Cardiac septum (tissue), 1 donor: ENCODE measurements around the gene SRXN1. TPM values are rescaled to one million over a fixed set of nuclear protein-coding genes. Genes with fewer than 3 reads are reported as not detected.

Experiments used
- DNase-seq: peaks from one replicate; pipeline ENCODE4 v3.0.0-alpha.2; 2020; ENCODE audit warnings: low spot score
- intact Hi-C: fragments of 100-400 bp; cut with DNase I; formaldehyde crosslinking; loops from one replicate; pipeline ENCODE4 v1.14.0; 2022
- total RNA-seq: library from RNA; stranded (reverse); fragmentation: NEBNext Ultra II Directional; extraction: Animal tissue kit (Norgen Biotek cat#: 25700); gene quantifications from one replicate; pipeline ENCODE4 v1.2.1, GENCODE V29; 2021
- donor health status: DM: no; HTN: no; CAD: no.

SRXN1 gene
- total RNA-seq, 1 donor from 2014 or later = 38.4 TPM

DNA sequence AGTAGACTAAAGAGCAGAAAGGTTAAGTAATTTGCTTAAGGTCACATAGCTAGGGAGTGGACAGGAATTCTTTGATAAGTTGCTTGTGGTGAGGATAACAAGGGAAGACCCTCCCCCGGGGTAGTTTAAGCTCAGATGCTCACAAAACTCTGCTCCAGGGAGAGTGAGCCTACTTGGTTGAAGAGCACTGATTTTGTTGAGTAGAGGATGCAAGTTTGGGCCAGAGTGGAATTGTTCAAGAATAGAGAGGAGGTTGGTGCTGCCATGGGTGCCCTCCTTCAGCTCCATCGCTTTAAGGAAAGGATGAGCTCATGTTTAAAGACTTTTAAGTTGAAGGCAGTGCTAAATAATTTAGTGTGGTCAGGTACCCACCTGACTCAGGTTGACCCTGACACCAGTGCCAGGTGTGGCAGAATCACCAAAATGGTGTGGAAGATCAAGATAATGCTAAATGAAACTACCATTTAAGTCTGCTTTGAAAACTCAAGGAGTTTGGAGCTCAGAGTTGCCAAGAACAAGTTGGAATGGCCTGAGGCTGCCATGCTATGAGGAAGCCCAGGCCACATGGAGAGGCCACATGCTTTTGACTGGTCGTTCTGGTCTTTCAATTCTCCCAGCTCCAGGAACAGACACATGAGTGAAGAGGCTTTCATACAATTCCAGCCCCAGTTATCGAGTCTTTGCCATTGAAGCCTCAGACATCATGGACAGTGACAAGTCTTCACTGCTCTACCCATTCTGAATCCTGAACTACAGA is 34.9 kb downstream of the SRXN1 start:
- DNase-seq = no peak
- intact Hi-C loops = no loop called here

DNA sequence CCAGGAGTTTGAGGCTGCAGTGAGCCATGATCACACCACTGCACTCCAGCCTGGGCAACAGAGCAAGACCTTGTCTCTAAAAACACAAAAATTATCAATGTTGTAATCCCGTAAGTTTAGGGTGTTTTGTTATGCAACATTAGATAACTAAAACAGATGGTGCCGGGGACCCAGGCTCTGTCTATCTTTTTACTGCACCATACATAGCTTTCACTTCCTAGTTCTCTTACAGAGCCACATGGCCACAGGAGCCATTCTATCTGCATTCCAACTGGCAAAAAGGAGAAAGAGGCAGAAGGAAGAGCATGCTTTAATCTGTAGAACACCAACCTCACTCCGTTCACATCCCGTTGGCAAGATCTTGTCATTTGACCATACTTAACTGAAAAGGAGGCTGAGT is 37.5 kb downstream of the SRXN1 start:
- intact Hi-C loops = no loop called here

DNA sequence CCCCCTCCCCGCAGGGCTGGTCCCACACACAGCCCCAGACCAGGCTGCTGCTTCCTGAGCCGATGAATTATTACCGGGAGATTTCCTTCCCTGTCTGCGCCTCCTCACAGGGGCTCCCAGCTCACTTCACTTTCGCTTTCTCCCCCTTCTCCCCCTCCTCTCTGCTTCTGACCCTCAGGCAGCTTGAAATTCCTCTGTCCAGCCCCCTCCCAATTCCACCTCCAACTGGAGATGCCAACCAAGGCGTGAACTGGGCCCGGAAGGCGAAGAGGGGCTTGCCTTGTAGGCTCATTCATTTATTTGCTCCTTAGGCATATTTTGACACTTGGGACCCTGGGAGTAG is 41.2 kb downstream of the SRXN1 start:
- intact Hi-C loops = no loop called here
- no peak for DNase-seq

More for the DNA sequence above, 37.5 kb downstream of the SRXN1 start:
- no peak for DNase-seq

DNA sequence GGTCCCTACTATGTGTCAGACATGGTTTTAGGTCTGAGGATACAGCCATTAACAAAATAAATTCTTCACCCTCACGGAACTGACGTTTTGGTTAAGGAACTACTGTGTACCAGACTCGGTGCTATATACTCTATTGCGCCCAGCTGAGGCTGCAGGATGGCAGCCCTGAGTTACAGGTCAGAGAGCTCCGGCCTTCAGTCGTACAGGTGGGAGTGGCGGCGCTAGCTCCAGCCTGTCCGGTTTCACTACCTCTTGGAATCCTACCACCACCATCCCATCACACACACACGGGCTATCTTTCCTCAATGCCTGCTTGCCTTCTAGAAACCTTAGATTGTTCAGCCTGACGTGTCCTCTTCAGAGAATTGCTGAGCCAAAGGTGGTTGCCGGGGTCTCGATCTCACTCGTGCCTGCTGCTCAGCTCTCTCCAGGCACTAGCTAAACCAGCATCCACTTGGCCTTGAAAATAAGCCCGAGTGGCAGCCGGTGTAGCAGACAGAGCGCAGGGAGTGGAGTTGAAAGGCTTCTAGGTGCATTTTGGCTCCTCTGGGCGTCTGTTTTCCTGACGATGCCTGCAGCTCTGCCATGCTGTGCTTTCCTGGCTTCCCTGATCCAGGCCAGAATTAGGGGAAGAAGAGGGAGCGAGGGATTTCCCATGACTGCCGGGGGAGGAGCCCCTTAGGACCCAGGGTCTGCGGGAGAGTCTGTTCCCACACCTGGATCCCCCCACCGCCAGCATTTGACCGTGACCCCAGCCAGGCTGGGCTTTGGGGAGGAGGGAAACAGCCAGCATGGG is 41.8 kb downstream of the SRXN1 start:
- intact Hi-C loops = no loop called here

DNA sequence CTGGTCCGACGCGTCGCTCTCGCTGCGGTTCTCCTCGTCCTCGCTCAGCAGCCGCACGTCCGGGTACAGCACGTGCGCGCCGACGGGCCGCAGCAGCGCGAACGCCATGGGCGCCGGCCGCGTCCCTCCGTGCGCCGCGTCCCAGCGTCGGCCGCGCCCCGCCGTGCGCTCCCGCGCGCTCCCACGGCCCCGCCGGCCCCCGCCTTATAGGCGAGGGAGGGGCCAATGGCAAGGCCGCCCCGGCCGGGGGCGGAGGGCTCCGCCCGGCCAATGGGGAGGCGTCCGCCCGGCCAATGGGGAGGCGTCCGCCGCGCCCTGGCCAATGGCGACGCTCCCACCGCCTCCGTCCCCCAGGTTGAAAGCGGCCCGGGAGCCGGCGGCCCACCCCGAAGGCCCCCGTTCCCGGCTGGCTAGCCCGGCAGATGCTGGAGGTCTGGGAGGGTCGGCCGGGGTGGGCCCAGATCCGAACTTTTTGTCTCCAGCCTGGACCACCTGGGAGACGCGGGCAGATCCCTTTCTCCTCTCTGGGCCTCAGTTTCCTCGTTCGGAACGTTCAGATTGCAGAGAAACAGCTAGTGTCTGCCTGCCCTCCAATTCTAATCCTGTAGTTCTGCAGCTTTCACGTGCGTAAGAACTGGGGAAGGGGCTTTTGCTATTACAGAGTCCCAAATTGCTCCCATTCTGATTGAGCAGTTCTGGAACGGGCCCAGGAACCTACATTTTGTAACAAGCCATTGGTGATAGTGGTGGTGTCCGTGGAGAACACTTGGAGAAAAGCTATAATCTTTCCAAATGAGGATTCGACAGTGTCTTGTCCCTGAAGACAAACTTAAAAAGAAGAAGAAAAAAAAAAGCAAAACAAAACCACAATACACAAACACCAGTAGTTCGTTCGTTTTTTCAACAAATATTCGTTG is 42.6 kb downstream of the SRXN1 start, which contains the start of gene TCF15:
Gene TCF15 (minus strand): TSS at position 180 of the 917 bp plus-strand sequence. CDS start 72 bp downstream, at position 108.
- no peak for DNase-seq
- intact Hi-C loops = no loop called here

More for the DNA sequence above, 41.8 kb downstream of the SRXN1 start:
- no peak for DNase-seq

DNA sequence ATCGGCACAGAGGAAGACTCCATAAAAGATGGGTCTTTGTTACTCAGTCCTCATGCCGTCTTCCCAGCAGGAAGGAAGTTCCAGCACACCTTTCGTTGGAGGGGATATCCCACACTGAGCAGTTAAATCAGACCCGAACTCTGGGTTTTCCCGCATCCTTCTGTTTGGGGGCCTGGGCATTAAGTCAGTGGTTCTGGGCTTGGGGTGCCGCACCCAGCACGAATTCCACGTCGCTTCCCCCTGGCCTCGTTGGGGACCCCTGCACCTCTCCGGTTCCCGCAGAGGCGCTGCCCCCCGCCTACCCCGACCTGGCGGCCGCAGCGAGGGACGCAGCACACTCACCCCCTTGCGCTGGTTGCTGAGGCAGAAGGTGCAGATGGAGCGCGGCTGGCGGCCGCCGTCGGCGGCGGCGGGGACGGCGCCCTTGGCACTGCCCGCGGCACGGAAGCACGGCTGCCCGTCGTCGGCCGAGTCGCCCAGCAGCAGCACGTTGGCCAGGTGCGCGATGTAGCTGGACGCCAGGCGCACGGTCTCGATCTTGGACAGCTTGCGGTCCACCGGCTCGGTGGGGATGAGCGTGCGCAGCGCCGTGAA is 43.5 kb downstream of the SRXN1 start:
- DNase-seq = no peak
- intact Hi-C loops = loop anchor here (5.0 kb wide), 1 partner anchor 37 kb away; no protein-coding TSS in a partner anchor

DNA sequence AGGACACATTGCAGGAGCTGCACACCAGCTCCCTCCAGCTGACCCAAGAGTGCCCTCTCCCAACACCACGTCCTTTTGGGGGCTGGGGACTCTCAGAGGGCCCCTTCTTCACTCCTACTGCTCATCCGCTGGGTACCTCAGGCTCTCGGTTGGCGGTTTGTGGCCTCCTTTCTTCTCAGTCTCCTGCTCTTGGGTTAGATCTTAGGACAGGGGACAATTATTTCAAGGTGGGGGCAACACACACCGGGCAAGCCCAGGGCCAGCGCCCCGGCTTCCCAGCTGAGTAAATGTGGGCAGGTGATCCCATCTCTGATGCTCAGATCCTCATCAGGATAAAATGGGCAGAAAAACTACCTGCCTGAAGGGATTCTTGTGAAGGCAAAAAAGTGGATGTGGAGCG is 44.0 kb downstream of the SRXN1 start:
- no peak for DNase-seq
- intact Hi-C loops = loop anchor here (5.0 kb wide), 1 partner anchor 37 kb away; no protein-coding TSS in a partner anchor

DNA sequence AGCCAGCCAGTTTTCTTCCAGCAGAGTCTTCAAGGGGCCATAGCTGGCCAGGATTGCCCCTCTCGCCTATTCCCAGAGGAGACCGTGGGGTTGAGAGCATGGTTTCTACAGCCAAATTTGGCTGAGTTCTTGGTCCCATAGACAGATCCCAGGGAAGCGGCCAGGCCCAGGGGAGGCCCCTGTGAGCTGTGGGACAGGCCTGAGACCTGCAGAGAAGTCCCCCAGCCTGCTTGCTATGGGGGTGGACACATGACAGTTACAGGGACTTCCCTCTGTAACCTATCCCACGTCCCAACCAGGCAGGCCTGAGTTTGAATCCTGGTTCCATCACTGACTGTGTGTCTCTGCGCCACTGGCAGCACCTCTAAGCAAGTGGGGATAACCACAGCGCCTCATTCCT is 45.5 kb downstream of the SRXN1 start:
- intact Hi-C loops = loop anchor here (5.0 kb wide), 1 partner anchor 35 kb away; no protein-coding TSS in a partner anchor
- no peak for DNase-seq

DNA sequence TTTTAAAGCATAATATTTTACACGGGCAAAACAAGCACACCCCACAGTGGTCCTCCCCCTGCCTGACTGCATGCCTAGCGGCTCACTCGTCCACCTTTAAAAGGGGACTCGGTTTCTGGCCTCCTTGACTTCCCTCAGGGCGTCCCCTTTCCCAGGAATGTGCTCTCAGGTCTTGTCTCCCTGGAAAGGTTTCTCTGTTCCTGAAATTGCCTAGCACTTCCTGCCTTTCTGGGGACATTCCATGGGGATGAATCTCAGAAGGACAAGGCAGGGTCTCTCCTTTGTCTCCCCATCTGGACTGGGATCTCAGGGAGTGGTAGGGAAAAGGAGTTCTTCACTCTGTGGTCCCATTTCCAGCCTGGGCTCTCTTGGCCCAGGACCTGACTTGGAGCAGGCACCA is 47.8 kb downstream of the SRXN1 start:
- peak; percentile 71 for DNase-seq
- intact Hi-C loops = loop anchor here (5.0 kb wide), 1 partner anchor 33 kb away; no protein-coding TSS in a partner anchor

DNA sequence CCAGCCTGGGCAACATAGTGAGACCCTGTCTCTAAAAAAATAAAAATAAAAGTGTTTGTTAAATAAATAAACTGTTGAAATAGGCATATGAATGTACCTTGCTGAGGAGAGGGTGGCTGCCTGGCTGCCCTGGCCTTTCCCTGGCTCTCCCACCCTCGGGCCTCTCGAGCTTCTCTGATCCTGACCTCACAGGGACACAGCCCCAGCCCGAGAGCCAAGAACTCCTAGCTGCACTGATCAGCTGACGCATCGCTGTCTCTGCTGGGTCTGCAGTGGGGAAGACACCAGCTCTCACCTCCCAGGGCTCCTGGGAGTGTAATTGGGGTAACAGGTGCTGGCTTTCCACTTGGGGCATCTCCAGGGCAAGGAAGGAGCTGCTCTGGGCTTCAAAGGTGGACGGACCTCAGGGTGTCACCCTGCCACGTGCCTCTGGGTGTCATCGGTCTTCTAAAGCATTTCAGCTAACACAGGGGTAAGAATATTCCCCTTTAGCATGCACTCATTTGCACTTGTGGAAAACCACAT is 49.8 kb downstream of the SRXN1 start:
- intact Hi-C loops = no loop called here
- no peak for DNase-seq

DNA sequence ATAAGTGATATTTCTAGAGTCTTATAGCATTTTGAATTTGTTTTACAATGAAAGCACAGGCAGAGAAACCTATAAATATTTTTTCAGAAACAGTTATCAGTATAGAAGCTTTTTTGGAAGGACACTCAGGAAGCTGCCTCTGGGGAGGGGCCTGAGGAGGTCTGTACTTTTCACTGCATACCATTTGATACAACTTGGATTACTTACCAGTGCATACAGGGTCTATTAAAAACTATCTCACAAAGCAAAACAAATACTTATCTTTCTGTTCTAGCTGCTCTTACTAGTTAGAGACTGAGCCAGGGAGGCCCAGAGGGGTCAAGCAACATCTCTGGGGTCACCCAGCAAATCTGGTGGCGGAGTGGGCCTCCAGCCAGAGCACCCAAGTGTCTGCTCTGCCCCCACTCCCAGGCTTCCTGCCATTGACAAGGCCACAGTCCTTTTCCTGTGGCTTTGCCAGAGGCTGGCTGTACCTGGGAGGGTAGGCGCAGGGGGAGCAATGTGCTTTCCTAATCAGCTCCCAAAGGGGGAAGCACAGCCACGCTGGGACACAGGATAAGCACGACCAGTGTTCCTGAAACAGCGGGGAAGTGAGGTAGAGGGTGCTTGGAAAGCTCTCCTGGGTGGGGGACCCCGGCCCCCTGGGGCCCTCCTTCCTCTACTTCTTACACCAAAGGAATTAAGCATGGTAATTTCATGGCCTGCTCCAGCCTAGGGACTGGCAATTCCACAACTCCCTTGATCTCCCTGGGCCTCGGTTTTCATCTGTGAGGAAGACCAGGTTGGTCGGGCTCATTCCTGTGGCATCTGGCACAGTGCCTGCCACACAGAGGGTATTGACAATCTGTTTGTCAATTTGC is 50.7 kb downstream of the SRXN1 start:
- DNase-seq = no peak
- intact Hi-C loops = no loop called here

DNA sequence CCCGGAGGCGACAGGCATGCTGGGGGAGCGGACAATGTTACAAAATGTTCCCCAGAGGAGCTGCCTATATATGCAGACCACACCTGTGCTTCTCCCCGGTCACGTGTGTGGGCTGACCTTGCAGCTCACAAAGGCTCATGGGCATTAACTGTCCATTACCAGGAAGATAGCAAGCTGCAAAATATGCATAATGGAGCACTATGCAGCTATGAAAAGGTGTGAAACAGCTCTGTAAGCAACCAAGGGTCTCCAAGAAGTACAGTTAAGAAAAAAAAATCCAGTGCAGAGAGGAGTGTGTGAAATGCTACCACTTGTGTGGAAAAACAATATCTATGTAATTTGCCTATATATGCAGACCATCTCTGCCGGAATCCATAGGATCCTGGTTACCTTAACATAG is 52.3 kb downstream of the SRXN1 start:
- no peak for DNase-seq
- intact Hi-C loops = no loop called here

DNA sequence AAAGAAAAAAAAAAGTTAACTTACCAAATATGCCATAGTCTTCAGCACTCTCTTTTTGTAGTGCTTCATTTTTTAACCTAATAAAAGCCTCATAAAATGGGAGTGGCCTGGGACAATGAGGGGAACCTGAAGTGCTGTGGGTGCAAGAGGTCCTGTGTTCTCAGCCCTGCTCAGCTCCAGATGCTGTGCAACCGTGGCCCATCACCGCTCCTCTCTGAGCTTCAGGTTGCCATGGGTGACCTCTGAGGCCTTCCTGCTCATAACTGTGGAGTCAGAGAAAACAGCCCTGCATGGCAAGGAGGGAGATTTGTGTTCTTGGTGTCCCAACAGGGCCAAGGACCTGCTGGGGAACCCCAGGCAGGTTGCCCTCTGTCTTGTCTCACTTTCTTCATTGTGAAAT is 52.9 kb downstream of the SRXN1 start:
- intact Hi-C loops = no loop called here
- DNase-seq = no peak

DNA sequence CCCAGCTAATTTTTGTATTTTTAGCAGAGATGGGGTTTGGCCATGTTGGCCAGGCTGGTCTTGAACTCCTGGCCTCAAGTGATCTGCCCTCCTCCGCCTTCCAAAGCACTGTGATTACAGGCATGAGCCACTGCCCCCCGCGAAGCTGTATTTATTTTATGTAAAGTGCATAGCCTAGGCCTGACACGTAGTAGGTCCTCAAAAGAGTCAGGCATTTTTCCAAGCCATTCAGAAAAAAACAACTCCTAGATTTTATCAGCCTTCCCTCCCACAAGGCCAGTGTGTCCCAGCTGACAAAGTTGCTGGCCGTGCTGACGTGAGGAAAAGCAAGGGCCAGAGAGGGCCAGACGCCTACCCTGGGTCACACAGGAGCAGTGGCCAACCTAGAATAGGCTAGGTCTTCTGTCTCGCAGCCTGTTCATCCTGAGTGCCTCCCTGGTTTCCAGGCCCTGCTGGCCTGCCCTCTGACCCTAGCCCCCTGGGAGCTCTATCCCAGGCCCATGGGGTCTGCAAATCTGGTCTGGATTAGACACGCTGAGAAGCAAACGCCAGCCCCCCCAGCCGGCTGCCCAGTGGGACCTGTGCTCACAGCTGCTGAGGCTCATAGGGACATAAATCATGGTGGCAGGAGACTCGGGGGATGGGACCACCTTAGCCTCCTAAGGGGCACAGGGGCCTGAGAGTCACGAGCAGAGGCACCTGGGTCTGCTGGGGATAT is 54.7 kb downstream of the SRXN1 start:
- intact Hi-C loops = no loop called here

DNA sequence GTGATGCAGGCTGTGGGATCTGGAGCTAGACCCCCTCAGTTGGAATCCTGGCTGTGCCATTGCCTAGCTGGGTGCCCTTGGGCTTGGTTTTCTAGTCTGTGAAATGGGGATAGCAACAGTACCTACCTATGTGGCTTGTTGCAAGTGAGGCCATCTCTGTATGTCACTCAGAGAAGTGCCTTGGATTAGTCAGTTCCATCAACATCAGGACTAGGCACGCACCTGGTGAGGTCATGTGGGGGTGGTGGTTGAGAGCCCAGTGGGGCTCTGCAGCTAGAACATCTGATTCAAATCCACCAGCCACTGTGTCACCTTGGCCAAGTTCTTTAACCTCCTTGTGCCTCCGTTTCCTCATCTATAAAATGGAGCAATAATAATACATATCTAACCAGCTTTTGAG is 55.4 kb downstream of the SRXN1 start:
- no peak for DNase-seq
- intact Hi-C loops = no loop called here

More for the DNA sequence above, 54.7 kb downstream of the SRXN1 start:
- no peak for DNase-seq
